Measurements from ENCODE around the gene KCNQ1.

Gene KCNQ1

DNA sequence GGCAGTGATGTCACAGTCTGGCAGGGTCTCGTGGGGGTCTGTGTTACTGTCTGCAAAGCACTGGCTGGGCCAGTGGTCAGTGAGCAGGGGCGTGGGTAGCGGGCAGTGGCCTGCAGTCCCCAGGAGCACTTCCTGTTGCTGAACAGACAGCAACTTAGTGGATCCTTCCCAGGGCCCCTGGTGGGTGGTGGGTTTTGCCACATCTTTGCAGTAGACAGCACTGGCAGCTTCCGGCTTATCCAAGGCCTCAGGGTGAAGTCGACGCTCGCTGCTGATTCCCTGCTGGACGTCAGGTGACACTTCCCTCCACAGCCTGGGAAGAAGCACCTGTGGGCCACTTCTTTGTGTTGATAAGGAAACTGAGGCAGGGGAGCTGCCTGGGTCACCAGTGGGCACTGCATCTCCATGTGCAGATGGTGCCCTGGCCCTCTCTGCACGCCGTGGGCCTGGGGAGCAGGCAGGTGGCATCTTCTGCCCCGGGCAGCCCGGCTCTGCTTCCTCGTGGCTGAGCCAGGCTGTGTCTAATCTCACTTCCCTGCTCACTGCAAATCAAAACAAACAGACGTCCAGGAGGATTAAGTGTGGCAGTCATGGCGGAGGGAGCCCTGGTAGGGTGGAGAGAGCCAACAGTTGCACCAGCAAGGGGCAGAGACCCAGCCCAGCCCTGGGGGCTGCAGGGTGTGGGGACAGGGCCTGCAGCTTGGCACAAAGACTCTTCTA, 79.8 kb downstream of the KCNQ1 start:
- DNase-seq (ENCODE audit: low read depth) = no peak

GRCh38 chr11:2525166-2525861, 80.5 kb downstream of the KCNQ1 start:
- no peak for DNase-seq (ENCODE audit: low read depth)

DNA sequence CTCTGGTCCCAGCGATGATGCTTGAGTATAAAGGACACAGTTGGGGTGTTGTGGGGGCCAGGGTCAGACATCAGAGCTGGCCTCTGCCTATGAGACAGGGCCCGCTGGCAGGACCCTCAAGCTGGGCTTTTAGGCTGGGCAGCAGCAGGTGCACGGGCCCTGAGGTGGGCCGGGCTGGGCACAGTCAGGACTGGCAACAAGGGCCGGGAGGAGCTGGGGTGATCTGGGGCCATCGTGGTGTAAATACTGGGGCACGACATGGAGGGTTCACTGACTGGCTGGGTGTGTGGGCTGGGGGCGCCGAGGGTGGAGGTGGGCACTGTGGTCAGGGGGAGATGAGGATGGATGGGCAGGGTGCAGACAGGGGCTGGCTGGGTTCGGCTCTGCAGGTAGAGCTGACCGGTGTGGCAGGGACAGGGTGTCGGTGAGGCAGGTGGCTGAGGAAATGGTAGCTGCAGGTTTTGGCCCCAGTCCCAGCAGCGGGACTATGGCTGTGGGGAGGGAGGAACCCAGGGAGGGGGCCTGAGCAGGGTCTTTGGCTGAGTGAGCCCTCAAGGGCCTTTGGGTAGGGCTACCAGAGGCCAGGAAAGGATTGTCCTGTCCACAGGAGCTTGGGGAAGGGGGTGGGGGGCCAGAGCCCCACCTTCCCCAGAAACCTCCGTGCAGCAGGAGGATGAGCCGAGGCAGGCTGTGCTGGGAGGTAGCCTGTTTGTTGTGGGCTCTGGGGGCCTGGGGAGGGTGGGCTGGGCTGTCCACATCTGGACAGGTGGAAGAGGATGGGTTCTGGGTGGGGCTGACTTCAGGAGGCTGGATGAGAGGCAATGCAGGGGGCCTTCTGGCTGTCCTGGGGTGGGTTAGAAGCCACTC, 81.4 kb downstream of the KCNQ1 start:
- DNase-seq (ENCODE audit: low read depth) = no peak

- no peak for DNase-seq (ENCODE audit: low read depth)
Observed at GRCh38 chr11:2526808-2527381, 82.1 kb downstream of the KCNQ1 start.

GRCh38 chr11:2527621-2528291, 82.9 kb downstream of the KCNQ1 start:
- DNase-seq (ENCODE audit: low read depth) = no peak

GRCh38 chr11:2528301-2529050, 83.7 kb downstream of the KCNQ1 start:
- DNase-seq (ENCODE audit: low read depth) = no peak

GRCh38 chr11:2529173-2529572, 84.4 kb downstream of the KCNQ1 start:
- no peak for DNase-seq (ENCODE audit: low read depth)

DNA sequence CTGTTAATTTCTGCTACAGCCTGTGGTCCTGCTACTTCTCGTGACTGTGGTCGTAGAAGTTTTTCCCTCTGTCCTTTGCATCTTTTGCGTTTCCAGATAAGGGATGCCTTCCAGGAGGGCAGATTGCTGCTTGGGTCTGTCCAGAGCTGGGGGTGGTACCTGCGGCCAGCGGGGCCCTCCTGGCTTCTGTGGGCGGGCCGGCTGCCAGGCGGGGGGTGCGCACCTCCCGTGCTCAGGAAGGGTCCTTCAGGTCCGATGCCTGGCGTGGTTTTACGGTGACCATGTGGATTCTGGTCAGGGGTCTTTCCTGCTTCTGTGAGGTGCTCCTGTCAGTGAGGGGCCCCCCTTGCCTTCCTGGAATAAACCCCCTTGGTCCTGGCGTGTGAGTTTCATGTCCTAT, 84.8 kb downstream of the KCNQ1 start:
- DNase-seq (ENCODE audit: low read depth) = no peak

- no peak for DNase-seq (ENCODE audit: low read depth)
Observed at GRCh38 chr11:2530131-2530854, 85.5 kb downstream of the KCNQ1 start.

- DNase-seq (ENCODE audit: low read depth) = no peak
Observed at GRCh38 chr11:2530855-2531200, 86.0 kb downstream of the KCNQ1 start.

DNA sequence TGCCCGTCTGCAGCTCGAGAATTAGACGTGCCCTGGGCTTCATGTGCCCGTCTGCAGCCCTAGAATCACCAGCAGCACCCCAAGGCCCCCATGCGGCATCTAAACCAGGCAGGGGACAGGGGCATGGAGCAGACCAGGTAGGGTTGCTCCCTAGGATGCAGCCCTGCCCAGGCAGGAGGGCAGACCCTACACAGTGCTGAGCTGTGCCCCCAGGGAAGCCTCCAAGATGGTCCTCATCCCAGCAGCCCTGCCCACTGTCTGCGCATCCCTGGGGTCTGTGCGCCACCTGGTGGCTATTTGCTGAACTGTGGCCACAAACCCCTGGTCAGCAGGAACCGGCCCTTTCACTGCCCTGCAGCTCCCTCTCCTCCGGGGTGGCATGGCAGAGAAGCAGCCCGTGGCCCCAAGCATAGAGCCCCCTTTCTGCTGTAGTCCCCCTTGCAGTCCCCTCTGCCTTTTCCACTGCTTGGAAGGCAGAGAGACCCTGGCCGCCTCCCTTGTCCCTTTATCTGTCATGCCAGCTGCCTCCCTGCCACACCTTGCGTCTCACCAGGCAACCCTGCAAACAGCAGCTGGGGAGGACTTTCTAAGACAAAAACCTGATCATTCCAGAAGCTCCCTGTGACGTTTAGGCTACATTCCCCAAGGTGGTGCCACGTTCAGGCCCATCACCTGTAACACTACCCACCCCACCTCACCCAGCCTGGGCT, 86.6 kb downstream of the KCNQ1 start:
- DNase-seq (ENCODE audit: low read depth) = peak; percentile 57

DNA sequence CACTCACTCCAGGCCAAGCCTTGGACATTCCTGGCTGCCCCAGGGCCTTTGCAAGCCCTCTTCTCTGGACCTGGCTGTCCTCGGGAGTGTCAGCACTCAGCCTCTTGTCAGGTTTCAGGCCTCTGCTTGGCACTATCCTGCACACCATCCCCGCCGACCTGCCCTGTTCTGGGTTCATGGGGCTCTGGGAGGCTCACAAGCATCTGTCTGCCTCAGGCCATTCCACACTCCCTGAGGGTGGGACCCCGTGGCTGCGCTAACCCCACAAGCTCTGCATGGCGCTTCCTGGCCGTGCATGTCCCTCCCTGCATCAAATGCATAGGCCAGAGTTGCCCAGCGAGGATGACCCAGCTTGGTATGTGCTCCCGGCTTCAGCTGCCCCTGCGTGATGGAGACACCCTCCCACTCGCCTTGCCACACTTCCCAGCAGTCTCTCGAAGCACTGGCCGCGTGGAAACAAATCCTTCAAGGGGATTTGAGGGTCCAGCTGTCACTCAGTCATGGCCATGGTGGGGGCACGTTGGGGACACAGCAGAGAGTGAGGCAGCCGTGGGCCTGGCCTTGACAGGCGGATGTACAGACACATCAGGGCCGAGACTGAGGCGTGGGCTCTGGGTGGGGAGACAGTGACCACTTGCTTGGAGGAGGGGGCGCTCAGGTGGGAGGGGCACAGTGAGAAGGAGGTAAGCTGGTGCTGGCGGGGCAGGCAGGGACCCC, 87.3 kb downstream of the KCNQ1 start:
- no peak for DNase-seq (ENCODE audit: low read depth)

GRCh38 chr11:2532704-2533586, 88.1 kb downstream of the KCNQ1 start:
- peak; percentile 89 for DNase-seq (ENCODE audit: low read depth)

DNA sequence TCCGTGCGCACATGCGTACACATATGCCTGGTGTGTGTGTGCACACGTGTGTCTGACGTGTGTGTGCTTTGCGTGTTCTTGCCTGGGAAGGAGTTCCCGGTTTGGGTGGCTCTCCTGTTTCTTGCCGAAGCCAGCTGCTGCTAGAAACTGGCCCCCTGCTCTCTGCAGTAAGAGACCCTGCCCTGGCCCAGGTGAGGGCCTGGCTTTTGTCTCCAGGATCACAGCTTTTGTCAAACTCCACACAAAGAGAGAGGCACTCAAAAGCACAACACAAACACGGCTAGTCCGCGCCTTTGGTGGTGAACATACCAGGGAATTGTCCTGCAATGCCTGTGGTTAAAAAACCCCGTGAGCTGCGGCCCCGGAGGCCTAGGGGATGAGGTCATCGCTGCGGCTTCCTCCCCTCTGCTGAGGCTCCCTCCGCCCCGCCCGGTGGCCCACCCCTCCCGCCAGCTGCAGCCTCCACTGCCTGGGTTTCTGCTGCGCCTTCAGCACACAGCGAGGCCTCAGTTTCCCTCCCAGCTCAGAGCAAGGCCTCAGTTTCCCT, 88.9 kb downstream of the KCNQ1 start:
- peak; percentile 20 for DNase-seq (ENCODE audit: low read depth)

DNA sequence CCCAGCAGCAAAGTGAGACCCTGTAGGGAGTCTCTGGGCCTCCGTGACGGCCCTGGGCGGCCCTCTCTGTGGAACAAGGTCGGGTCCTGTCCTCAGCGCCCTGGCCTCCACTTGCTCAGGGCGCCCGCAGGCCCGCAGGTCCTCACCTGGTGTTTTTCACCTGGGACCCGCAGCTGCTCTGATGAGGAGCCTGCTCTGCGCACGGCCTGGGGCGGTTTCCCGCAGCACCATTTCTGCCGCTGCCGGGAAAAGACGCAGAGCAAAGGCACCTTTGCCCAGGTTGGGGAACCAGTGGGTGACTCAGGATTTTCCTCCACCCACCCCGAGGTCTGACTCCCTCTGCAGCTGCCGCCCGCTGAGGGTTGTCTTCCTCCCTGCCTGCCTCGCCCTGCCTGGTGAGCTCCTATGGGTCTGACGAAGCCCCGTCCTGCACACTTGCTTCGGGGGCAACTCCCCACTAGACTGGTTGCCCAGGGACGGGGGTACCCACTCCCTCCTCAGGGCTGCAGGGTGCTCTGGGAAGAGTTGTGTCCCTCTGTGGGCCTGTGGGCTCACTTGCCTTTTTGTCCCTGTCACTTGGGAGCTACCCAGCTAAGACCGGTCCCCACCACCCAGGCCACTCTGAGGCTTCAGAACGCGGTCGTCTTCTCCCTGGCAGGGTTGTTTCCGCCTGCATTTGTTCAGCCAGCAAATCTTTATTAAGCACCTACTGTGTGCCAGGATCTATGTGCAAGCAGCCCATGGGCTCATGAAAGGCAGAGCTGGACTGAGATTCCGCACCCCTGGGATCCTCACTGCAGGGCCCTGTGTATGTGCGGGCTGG, 89.5 kb downstream of the KCNQ1 start:
- DNase-seq (ENCODE audit: low read depth) = no peak

DNA sequence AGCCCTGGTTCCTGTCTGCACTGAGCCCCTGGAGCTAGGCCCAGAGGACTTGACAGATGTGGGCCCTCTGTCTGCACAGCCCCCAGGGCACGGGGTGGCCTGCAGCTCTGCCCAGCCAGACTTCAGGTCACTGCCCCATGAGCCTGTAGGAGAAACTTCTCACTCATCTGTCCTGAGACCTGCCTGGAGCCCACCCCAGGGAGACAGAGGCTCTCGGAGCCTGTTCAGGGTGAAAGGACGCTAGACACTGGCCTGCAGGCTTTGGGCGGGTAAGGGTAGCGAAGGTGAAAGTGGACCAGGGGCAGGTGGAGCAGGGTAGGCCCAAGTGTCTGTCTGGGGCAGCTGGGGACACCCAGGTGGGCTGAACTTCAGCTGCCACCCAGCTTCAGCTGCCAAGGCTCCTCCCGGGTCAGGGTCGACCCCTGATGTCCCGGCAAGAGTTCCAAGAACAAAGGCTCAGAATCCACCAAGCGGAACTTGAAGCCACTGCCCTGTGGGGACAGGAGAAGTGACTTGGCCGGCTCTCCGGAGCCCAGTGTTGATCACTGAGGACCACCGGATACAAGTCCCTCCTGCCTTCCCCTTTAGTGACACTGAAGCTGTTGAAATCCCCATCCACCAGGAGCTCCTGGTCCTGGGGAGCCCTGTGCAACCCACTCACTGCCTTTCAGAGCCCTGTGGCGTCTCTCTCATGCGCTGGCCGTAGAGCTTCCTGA, 90.3 kb downstream of the KCNQ1 start:
- DNase-seq (ENCODE audit: low read depth) = no peak
